ENCODE measurements around the gene PRIM1.

Gene PRIM1

GRCh38 chr12:56787498-56787897 is 35.4 kb upstream of the PRIM1 start:
- DNase-seq (ENCODE audit: low read depth, low spot score): no peak
- no peaks in the 10 kb centered on the region for H3K27me3 ChIP-seq (ENCODE audit: insufficient read depth, insufficient read length)
- no peak overlapping the region for H3K9ac ChIP-seq (ENCODE audit: insufficient read length, low read depth)
- H3K4me1 ChIP-seq (ENCODE audit: insufficient read depth, insufficient read length): no peaks in the 10 kb centered on the region
- H3K4me3 ChIP-seq (ENCODE audit: insufficient read length, low read depth): no peak overlapping the region
- H3K36me3 ChIP-seq (ENCODE audit: insufficient read depth, insufficient read length, low read length): no peaks in the 10 kb centered on the region
- TF ChIP-seq YY1 (IDR thresholded peaks at IDR 0.05; ENCODE audit: insufficient read depth, insufficient read length): no peak
- TF ChIP-seq ZNF274 (IDR thresholded peaks at IDR 0.05; ENCODE audit: low read depth, low read length): no peak
- TF ChIP-seq SUZ12 (IDR thresholded peaks at IDR 0.05; ENCODE audit: extremely low read depth, insufficient read depth, insufficient read length): no peak
- peaks cover 30% of the 10 kb centered on the region for H3K9me3 ChIP-seq (ENCODE audit: insufficient read depth, low read length)

- Histone ChIP-seq H3K9me3 (ENCODE audit: insufficient read depth, low read length) (peaks cover 40% of the 10 kb centered on the region), H3K4me1 (ENCODE audit: insufficient read depth, insufficient read length) (no peaks in the 10 kb centered on the region), H3K36me3 (ENCODE audit: insufficient read depth, insufficient read length, low read length) (no peaks in the 10 kb centered on the region), H3K4me3 (ENCODE audit: insufficient read length, low read depth) (no peak overlapping the region), H3K9ac (ENCODE audit: insufficient read length, low read depth) (no peak overlapping the region), H3K27me3 (ENCODE audit: insufficient read depth, insufficient read length) (no peaks in the 10 kb centered on the region)
- TF ChIP-seq ZNF274 (IDR thresholded peaks at IDR 0.05; ENCODE audit: low read depth, low read length): no peak
- no peak for TF ChIP-seq SUZ12 (IDR thresholded peaks at IDR 0.05; ENCODE audit: extremely low read depth, insufficient read depth, insufficient read length)
- no peak for TF ChIP-seq YY1 (IDR thresholded peaks at IDR 0.05; ENCODE audit: insufficient read depth, insufficient read length)
- DNase-seq (ENCODE audit: low read depth, low spot score): no peak
These were observed 33.8 kb upstream of the PRIM1 start for GRCh38 chr12:56785874-56786273.

GRCh38 chr12:56785141-56785865 is 33.2 kb upstream of the PRIM1 start:
- Histone ChIP-seq H3K9me3 (ENCODE audit: insufficient read depth, low read length) (peaks cover 36% of the 10 kb centered on the region), H3K9ac (ENCODE audit: insufficient read length, low read depth) (no peak overlapping the region), H3K4me1 (ENCODE audit: insufficient read depth, insufficient read length) (no peaks in the 10 kb centered on the region), H3K27me3 (ENCODE audit: insufficient read depth, insufficient read length) (no peaks in the 10 kb centered on the region), H3K36me3 (ENCODE audit: insufficient read depth, insufficient read length, low read length) (no peaks in the 10 kb centered on the region), H3K4me3 (ENCODE audit: insufficient read length, low read depth) (no peak overlapping the region)
- DNase-seq (ENCODE audit: low read depth, low spot score): no peak
- TF ChIP-seq YY1 (IDR thresholded peaks at IDR 0.05; ENCODE audit: insufficient read depth, insufficient read length): no peak
- TF ChIP-seq SUZ12 (IDR thresholded peaks at IDR 0.05; ENCODE audit: extremely low read depth, insufficient read depth, insufficient read length): no peak
- no peak for TF ChIP-seq ZNF274 (IDR thresholded peaks at IDR 0.05; ENCODE audit: low read depth, low read length)

GRCh38 chr12:56781726-56782125 is 29.6 kb upstream of the PRIM1 start:
- TF ChIP-seq YY1 (IDR thresholded peaks at IDR 0.05; ENCODE audit: insufficient read depth, insufficient read length) (no peak), SUZ12 (IDR thresholded peaks at IDR 0.05; ENCODE audit: extremely low read depth, insufficient read depth, insufficient read length) (no peak), ZNF274 (IDR thresholded peaks at IDR 0.05; ENCODE audit: low read depth, low read length) (no peak)
- no peak overlapping the region for H3K4me3 ChIP-seq (ENCODE audit: insufficient read length, low read depth)
- no peak overlapping the region for H3K9ac ChIP-seq (ENCODE audit: insufficient read length, low read depth)
- no peak for DNase-seq (ENCODE audit: low read depth, low spot score)
- peaks cover 31% of the 10 kb centered on the region for H3K9me3 ChIP-seq (ENCODE audit: insufficient read depth, low read length)
- H3K27me3 ChIP-seq (ENCODE audit: insufficient read depth, insufficient read length): no peaks in the 10 kb centered on the region
- H3K4me1 ChIP-seq (ENCODE audit: insufficient read depth, insufficient read length): no peaks in the 10 kb centered on the region
- no peaks in the 10 kb centered on the region for H3K36me3 ChIP-seq (ENCODE audit: insufficient read depth, insufficient read length, low read length)

GRCh38 chr12:56778756-56779155 is 26.6 kb upstream of the PRIM1 start:
- Histone ChIP-seq H3K9me3 (ENCODE audit: insufficient read depth, low read length) (peaks cover 21% of the 10 kb centered on the region), H3K9ac (ENCODE audit: insufficient read length, low read depth) (no peak overlapping the region), H3K4me3 (ENCODE audit: insufficient read length, low read depth) (no peak overlapping the region), H3K27me3 (ENCODE audit: insufficient read depth, insufficient read length) (no peaks in the 10 kb centered on the region), H3K4me1 (ENCODE audit: insufficient read depth, insufficient read length) (no peaks in the 10 kb centered on the region), H3K36me3 (ENCODE audit: insufficient read depth, insufficient read length, low read length) (no peaks in the 10 kb centered on the region)
- TF ChIP-seq YY1 (IDR thresholded peaks at IDR 0.05; ENCODE audit: insufficient read depth, insufficient read length) (no peak), ZNF274 (IDR thresholded peaks at IDR 0.05; ENCODE audit: low read depth, low read length) (no peak), SUZ12 (IDR thresholded peaks at IDR 0.05; ENCODE audit: extremely low read depth, insufficient read depth, insufficient read length) (no peak)
- no peak for DNase-seq (ENCODE audit: low read depth, low spot score)

GRCh38 chr12:56776654-56777053 is 24.5 kb upstream of the PRIM1 start:
- no peak overlapping the region for H3K9ac ChIP-seq (ENCODE audit: insufficient read length, low read depth)
- no peak overlapping the region for H3K4me3 ChIP-seq (ENCODE audit: insufficient read length, low read depth)
- H3K4me1 ChIP-seq (ENCODE audit: insufficient read depth, insufficient read length): no peaks in the 10 kb centered on the region
- no peaks in the 10 kb centered on the region for H3K36me3 ChIP-seq (ENCODE audit: insufficient read depth, insufficient read length, low read length)
- TF ChIP-seq SUZ12 (IDR thresholded peaks at IDR 0.05; ENCODE audit: extremely low read depth, insufficient read depth, insufficient read length): no peak
- TF ChIP-seq ZNF274 (IDR thresholded peaks at IDR 0.05; ENCODE audit: low read depth, low read length): no peak
- TF ChIP-seq YY1 (IDR thresholded peaks at IDR 0.05; ENCODE audit: insufficient read depth, insufficient read length): no peak
- no peak for DNase-seq (ENCODE audit: low read depth, low spot score)
- H3K27me3 ChIP-seq (ENCODE audit: insufficient read depth, insufficient read length): no peaks in the 10 kb centered on the region
- peaks cover 14% of the 10 kb centered on the region for H3K9me3 ChIP-seq (ENCODE audit: insufficient read depth, low read length)

- no peak for TF ChIP-seq ZNF274 (IDR thresholded peaks at IDR 0.05; ENCODE audit: low read depth, low read length)
- no peak for TF ChIP-seq SUZ12 (IDR thresholded peaks at IDR 0.05; ENCODE audit: extremely low read depth, insufficient read depth, insufficient read length)
- no peak for TF ChIP-seq YY1 (IDR thresholded peaks at IDR 0.05; ENCODE audit: insufficient read depth, insufficient read length)
- Histone ChIP-seq H3K4me1 (ENCODE audit: insufficient read depth, insufficient read length) (no peaks in the 10 kb centered on the region), H3K4me3 (ENCODE audit: insufficient read length, low read depth) (no peak overlapping the region), H3K9me3 (ENCODE audit: insufficient read depth, low read length) (peaks cover 12% of the 10 kb centered on the region), H3K36me3 (ENCODE audit: insufficient read depth, insufficient read length, low read length) (no peaks in the 10 kb centered on the region), H3K27me3 (ENCODE audit: insufficient read depth, insufficient read length) (no peaks in the 10 kb centered on the region), H3K9ac (ENCODE audit: insufficient read length, low read depth) (no peak overlapping the region)
- DNase-seq (ENCODE audit: low read depth, low spot score): no peak
These were observed 23.5 kb upstream of the PRIM1 start for GRCh38 chr12:56775638-56776037.
